ENCODE measurements around the gene RCOR1. TPM values are rescaled to one million over a fixed set of nuclear protein-coding genes. Genes with fewer than 3 reads are reported as not detected.
"Not testable (repeated sequence)": the region's sequence is repeated elsewhere in the genome, so short reads cannot be mapped to it uniquely, and the experiment has no call there.

The RCOR1 gene
- total and polyA plus RNA-seq, 2 donors from 2014 or later, result 4.9 to 17.9 TPM

DNA sequence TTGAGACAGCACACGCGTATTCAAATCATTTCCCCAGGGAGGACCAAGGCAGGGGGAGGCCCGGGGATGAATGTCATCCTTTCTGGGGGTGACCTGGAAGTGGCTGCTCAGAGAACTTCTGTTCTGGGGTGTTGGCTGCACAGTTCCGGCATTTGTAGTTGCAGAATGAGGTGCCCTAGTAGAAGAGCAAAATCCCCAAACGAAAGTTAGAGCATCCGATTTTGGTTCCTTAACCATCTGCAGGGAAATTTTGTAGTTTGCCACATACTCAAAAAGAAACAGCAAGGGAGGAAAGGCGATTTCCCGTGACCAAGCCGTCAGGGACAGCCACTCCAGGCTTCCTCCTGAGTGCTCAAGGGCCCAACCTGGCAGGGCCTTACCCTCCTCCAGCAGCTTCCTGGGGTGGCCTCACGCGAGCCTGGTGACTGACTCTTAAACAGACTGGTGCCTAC lies 171.8 kb downstream of the RCOR1 start:
- TF ChIP-seq, protein P1, sequence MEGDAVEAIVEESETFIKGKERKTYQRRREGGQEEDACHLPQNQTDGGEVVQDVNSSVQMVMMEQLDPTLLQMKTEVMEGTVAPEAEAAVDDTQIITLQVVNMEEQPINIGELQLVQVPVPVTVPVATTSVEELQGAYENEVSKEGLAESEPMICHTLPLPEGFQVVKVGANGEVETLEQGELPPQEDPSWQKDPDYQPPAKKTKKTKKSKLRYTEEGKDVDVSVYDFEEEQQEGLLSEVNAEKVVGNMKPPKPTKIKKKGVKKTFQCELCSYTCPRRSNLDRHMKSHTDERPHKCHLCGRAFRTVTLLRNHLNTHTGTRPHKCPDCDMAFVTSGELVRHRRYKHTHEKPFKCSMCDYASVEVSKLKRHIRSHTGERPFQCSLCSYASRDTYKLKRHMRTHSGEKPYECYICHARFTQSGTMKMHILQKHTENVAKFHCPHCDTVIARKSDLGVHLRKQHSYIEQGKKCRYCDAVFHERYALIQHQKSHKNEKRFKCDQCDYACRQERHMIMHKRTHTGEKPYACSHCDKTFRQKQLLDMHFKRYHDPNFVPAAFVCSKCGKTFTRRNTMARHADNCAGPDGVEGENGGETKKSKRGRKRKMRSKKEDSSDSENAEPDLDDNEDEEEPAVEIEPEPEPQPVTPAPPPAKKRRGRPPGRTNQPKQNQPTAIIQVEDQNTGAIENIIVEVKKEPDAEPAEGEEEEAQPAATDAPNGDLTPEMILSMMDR (IDR thresholded peaks at IDR 0.05; ENCODE audit: borderline replicate concordance, extremely low read depth, insufficient read depth), result no peak
- DNase-seq (no peak), FAIRE-seq (no peak)
- H3K27me3 ChIP-seq (ENCODE audit: control insufficient read depth, insufficient read depth, low read length), result no peaks in the 10 kb centered on the region
- no peaks in the 10 kb centered on the region for H3K9me3 ChIP-seq (ENCODE audit: control insufficient read depth in 2 of 3, insufficient read depth in 1 of 3, low read length in 3 of 3)
- H3K4me3 ChIP-seq (ENCODE audit: low read length in 3 of 3), result no peak overlapping the region
- no peak overlapping the region for H3K9ac ChIP-seq (ENCODE audit: low read length in 3 of 3)
- H3K27ac ChIP-seq (ENCODE audit: low read depth in 2 of 2, low read length in 2 of 2), result no peak overlapping the region
- intact Hi-C loops (cut with DNase I), result no loop called here
- no peaks in the 10 kb centered on the region for H3K36me3 ChIP-seq (ENCODE audit: control insufficient read depth in 2 of 3, insufficient read depth in 3 of 3, low read length in 3 of 3)
- H3K4me1 ChIP-seq (ENCODE audit: control insufficient read depth in 2 of 3, insufficient read depth in 2 of 3, low read depth in 1 of 3, low read length in 3 of 3), result no peaks in the 10 kb centered on the region

DNA sequence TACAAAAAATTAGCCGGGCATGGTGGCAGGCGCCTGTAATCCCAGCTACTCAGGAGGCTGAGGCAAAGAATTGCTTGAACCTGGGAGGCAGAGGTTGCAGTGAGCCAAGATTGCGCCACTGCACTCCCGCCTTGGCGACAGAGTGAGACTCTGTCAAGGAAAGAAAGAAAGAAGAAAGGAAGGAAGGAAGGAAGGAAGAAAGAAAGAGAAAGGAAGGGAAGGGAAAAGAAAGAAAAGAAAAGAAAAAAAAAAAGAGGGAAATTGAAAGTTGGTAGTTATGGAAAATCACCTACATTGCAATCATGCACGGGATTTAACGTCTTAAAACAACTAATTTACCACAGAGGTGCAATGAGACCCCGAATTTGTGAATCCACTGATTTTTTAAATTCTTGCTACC lies 173.3 kb downstream of the RCOR1 start:
- H3K9ac ChIP-seq (ENCODE audit: low read length in 3 of 3); H3K36me3 ChIP-seq (ENCODE audit: control insufficient read depth in 2 of 3, insufficient read depth in 3 of 3, low read length in 3 of 3); H3K27ac ChIP-seq (ENCODE audit: low read depth in 2 of 2, low read length in 2 of 2); FAIRE-seq; intact Hi-C loops (cut with DNase I); H3K27me3 ChIP-seq (ENCODE audit: control insufficient read depth, insufficient read depth, low read length); H3K9me3 ChIP-seq (ENCODE audit: control insufficient read depth in 2 of 3, insufficient read depth in 1 of 3, low read length in 3 of 3); DNase-seq; H3K4me1 ChIP-seq (ENCODE audit: control insufficient read depth in 2 of 3, insufficient read depth in 2 of 3, low read depth in 1 of 3, low read length in 3 of 3); H3K4me3 ChIP-seq (ENCODE audit: low read length in 3 of 3): not testable (repeated sequence)

DNA sequence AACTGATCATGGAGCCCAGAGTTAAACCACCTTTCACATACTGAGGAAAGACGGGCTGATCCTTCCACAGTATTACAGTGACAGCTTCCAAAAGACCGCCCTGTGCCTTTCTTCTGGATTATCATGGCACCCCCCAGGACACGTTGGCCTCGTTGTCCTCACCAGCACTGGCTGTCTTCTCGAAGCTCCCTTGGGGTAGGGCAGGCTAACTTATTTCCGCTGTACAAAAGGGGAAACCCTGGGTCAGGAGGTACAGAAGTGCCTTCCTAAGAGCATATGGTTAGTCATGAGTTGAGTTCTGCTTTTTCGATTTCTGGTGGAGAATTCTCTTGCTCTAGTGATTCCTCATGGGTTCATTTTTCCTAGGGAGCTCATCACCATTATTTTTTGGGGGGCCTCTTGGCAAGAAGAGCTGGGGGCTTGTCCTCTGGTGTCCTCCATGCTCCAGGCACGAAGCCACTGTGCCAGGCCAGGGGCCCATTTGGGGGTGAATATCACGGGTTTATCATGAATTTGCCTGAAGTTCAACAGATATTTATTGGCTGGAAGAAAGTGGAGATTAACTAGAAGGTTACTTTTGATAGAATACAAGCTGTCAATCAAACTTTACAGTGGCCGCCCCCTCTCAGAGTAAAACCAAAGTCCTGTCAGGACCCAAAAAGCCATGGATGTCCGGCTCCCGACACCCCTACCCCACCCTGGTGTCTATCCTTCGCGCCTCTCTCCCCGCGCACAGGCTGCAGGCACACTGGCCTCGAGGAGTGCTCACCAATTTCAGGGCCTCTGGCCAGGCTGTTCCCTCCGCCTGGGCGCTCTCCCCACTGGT lies 176.0 kb downstream of the RCOR1 start:
- intact Hi-C loops (cut with DNase I), result no loop called here
- FAIRE-seq, result no peak
- no peaks in the 10 kb centered on the region for H3K27me3 ChIP-seq (ENCODE audit: control insufficient read depth, insufficient read depth, low read length)
- H3K4me3 ChIP-seq (ENCODE audit: low read length in 3 of 3), result no peak overlapping the region
- TF ChIP-seq, protein P1 (IDR thresholded peaks at IDR 0.05; ENCODE audit: borderline replicate concordance, extremely low read depth, insufficient read depth), result no peak
- no peak overlapping the region for H3K9ac ChIP-seq (ENCODE audit: low read length in 3 of 3)
- DNase-seq, result peak in 1 of 5 donors; percentile 73
- no peak overlapping the region for H3K27ac ChIP-seq (ENCODE audit: low read depth in 2 of 2, low read length in 2 of 2)
- no peaks in the 10 kb centered on the region for H3K4me1 ChIP-seq (ENCODE audit: control insufficient read depth in 2 of 3, insufficient read depth in 2 of 3, low read depth in 1 of 3, low read length in 3 of 3)
- no peaks in the 10 kb centered on the region for H3K36me3 ChIP-seq (ENCODE audit: control insufficient read depth in 2 of 3, insufficient read depth in 3 of 3, low read length in 3 of 3)
- H3K9me3 ChIP-seq (ENCODE audit: control insufficient read depth in 2 of 3, insufficient read depth in 1 of 3, low read length in 3 of 3), result no peaks in the 10 kb centered on the region

DNA sequence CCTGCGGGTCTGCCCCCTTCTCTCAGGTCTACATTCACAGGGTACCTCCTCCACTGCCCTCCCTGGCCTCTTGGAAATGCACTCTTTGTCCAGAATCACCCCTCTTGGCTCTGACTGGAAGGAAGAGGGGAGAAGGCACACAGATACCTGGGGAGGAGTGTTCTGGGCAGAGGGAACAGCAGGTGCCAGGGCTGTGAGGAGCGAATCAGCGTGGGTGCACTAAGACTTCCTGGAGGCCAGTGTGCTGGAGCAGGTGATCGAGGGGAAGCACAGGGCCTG lies 176.5 kb downstream of the RCOR1 start:
- H3K27ac ChIP-seq (ENCODE audit: low read depth in 2 of 2, low read length in 2 of 2), result no peak overlapping the region
- no peaks in the 10 kb centered on the region for H3K27me3 ChIP-seq (ENCODE audit: control insufficient read depth, insufficient read depth, low read length)
- no peaks in the 10 kb centered on the region for H3K4me1 ChIP-seq (ENCODE audit: control insufficient read depth in 2 of 3, insufficient read depth in 2 of 3, low read depth in 1 of 3, low read length in 3 of 3)
- H3K9ac ChIP-seq (ENCODE audit: low read length in 3 of 3), result no peak overlapping the region
- H3K36me3 ChIP-seq (ENCODE audit: control insufficient read depth in 2 of 3, insufficient read depth in 3 of 3, low read length in 3 of 3), result no peaks in the 10 kb centered on the region
- FAIRE-seq (no peak), DNase-seq (no peak)
- no peak overlapping the region for H3K4me3 ChIP-seq (ENCODE audit: low read length in 3 of 3)
- H3K9me3 ChIP-seq (ENCODE audit: control insufficient read depth in 2 of 3, insufficient read depth in 1 of 3, low read length in 3 of 3), result no peaks in the 10 kb centered on the region
- TF ChIP-seq, protein P1 (IDR thresholded peaks at IDR 0.05; ENCODE audit: borderline replicate concordance, extremely low read depth, insufficient read depth), result no peak
- intact Hi-C loops (cut with DNase I), result no loop called here

Measured in kidney (tissue), 14 donors.